ENCODE measurements around the gene HBS1L.

HBS1L gene

GRCh38 chr6:134918418-134918961 lies 136.1 kb downstream of the HBS1L start:
- Histone ChIP-seq H3K9me2 (replicated peaks; ENCODE audit: control insufficient read depth, low read length) (no peaks in the 10 kb centered on the region), H3K27me3 (ENCODE audit: control insufficient read depth, low read length) (peaks cover 3% of the 10 kb centered on the region; the same call in 1 of the 2 replicates), H3K4me2 (ENCODE audit: low read length) (no peak overlapping the region), H3K9me3 (ENCODE audit: control insufficient read depth, insufficient read depth, low read length) (no peaks in the 10 kb centered on the region), H3F3A (ENCODE audit: control insufficient read depth, insufficient read depth) (no peaks in the 10 kb centered on the region), H3K4me1 (ENCODE audit: control insufficient read depth, low read length) (no peaks in the 10 kb centered on the region), H3K36me3 (ENCODE audit: control insufficient read depth, low read length) (no peaks in the 10 kb centered on the region), H4K20me1 (ENCODE audit: control insufficient read depth, insufficient read depth, low read depth, low read length) (no peaks in the 10 kb centered on the region), H3K4me3 (ENCODE audit: low read length) (no peak overlapping the region), H3K79me2 (ENCODE audit: control insufficient read depth, low read length) (no peaks in the 10 kb centered on the region), H3K27ac (ENCODE audit: low read depth, low read length) (no peak overlapping the region)
- no peak for TF ChIP-seq CTCF (IDR thresholded peaks at IDR 0.05; ENCODE audit: low read depth, low read length, poor library complexity, severe bottlenecking)
- no peak for TF ChIP-seq EZH2phosphoT487 (IDR thresholded peaks at IDR 0.05; ENCODE audit: borderline replicate concordance, low read length)

DNA sequence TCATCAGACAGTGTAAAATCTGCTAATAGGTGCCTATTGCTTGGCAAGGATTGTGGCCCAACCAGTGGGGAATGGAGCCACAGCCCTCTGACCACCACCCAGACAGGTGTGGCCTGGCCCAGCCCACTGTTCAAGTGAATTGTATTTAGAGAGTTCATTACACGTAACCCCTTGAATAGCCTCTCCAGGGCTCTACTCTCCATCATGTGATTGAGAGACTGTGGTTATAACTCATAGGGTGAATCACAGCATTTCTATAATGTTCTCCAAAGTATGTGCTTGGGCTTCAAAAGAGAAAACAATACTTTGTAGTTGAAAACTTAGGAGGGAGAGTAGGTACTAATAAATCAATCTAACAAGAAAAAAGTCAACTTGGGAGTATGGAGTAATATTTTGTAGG lies 143.1 kb downstream of the HBS1L start:
- H3K9me3 ChIP-seq (ENCODE audit: control insufficient read depth, insufficient read depth, low read length) = no peaks in the 10 kb centered on the region
- H3K27me3 ChIP-seq (ENCODE audit: control insufficient read depth, low read length) = peaks cover 3% of the 10 kb centered on the region
- H3K79me2 ChIP-seq (ENCODE audit: control insufficient read depth, low read length) = no peaks in the 10 kb centered on the region
- no peaks in the 10 kb centered on the region for H4K20me1 ChIP-seq (ENCODE audit: control insufficient read depth, insufficient read depth, low read depth, low read length)
- no peaks in the 10 kb centered on the region for H3F3A ChIP-seq (ENCODE audit: control insufficient read depth, insufficient read depth)
- H3K36me3 ChIP-seq (ENCODE audit: control insufficient read depth, low read length) = no peaks in the 10 kb centered on the region
- H3K4me2 ChIP-seq (ENCODE audit: low read length) = no peak overlapping the region
- H3K9me2 ChIP-seq (replicated peaks; ENCODE audit: control insufficient read depth, low read length) = no peaks in the 10 kb centered on the region
- no peaks in the 10 kb centered on the region for H3K4me1 ChIP-seq (ENCODE audit: control insufficient read depth, low read length)
- no peak overlapping the region for H3K27ac ChIP-seq (ENCODE audit: low read depth, low read length)
- TF ChIP-seq CTCF (IDR thresholded peaks at IDR 0.05; ENCODE audit: low read depth, low read length, poor library complexity, severe bottlenecking) = no peak
- no peak for TF ChIP-seq EZH2phosphoT487 (IDR thresholded peaks at IDR 0.05; ENCODE audit: borderline replicate concordance, low read length)
- H3K4me3 ChIP-seq (ENCODE audit: low read length) = no peak overlapping the region

GRCh38 chr6:134910593-134910935 lies 144.1 kb downstream of the HBS1L start:
- Histone ChIP-seq H3K4me3 (ENCODE audit: low read length) (no peak overlapping the region), H3K4me1 (ENCODE audit: control insufficient read depth, low read length) (no peaks in the 10 kb centered on the region), H3K27me3 (ENCODE audit: control insufficient read depth, low read length) (no peaks in the 10 kb centered on the region; the same call in 1 of the 2 replicates), H3K4me2 (ENCODE audit: low read length) (no peak overlapping the region), H3K9me3 (ENCODE audit: control insufficient read depth, insufficient read depth, low read length) (no peaks in the 10 kb centered on the region), H3K36me3 (ENCODE audit: control insufficient read depth, low read length) (no peaks in the 10 kb centered on the region), H4K20me1 (ENCODE audit: control insufficient read depth, insufficient read depth, low read depth, low read length) (no peaks in the 10 kb centered on the region), H3F3A (ENCODE audit: control insufficient read depth, insufficient read depth) (no peaks in the 10 kb centered on the region), H3K9me2 (replicated peaks; ENCODE audit: control insufficient read depth, low read length) (no peaks in the 10 kb centered on the region), H3K79me2 (ENCODE audit: control insufficient read depth, low read length) (no peaks in the 10 kb centered on the region), H3K27ac (ENCODE audit: low read depth, low read length) (no peak overlapping the region)
- TF ChIP-seq EZH2phosphoT487 (IDR thresholded peaks at IDR 0.05; ENCODE audit: borderline replicate concordance, low read length) = no peak
- no peak for TF ChIP-seq CTCF (IDR thresholded peaks at IDR 0.05; ENCODE audit: low read depth, low read length, poor library complexity, severe bottlenecking)
